ENCODE data around the gene ADGRF1. TPM values are rescaled to one million over a fixed set of nuclear protein-coding genes. Genes with fewer than 3 reads are reported as not detected.

Gene ADGRF1
- polyA plus RNA-seq, 1 of the 3 experiments (the other 2 are of a cell fraction) = not detected

DNA sequence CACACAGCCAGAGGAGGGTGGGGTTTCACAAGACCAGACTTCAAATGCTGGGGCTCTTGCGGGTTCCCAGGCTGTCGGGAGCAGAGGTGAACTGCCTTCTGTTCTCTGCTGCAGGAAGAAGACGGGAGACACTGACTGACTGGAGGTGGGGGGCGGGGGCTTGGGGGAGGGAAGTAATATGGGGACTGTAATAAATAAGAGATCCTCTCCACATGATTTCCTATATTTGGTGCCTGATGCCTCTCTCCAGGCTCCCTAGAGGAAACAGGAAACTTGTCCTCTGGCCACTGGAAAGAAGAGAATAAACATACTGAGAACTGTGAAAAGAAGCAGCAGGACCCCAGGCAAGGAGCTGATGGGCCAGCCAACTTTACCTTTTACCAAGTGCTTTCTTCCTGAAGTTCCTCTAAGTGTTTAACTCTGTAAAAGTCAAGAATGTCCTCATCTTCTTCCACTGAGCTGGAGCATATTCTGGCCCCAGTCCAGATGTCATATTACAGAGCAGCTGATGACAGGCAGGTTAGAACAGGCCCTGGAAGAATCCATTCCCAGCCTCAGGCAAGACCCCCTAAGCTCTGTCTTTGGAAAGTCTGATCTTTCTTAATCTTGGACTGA, 87.2 kb downstream of the ADGRF1 start (continued):
- TF ChIP-seq RAD21 (IDR thresholded peaks at IDR 0.05; ENCODE audit: low read length) (no peak), FOSL2 (IDR thresholded peaks at IDR 0.05; ENCODE audit: borderline replicate concordance, low read depth) (no peak), POLR2AphosphoS5 (IDR thresholded peaks at IDR 0.05; ENCODE audit: low read depth, low read length) (no peak)
- TF ChIP-seq, protein P1, sequence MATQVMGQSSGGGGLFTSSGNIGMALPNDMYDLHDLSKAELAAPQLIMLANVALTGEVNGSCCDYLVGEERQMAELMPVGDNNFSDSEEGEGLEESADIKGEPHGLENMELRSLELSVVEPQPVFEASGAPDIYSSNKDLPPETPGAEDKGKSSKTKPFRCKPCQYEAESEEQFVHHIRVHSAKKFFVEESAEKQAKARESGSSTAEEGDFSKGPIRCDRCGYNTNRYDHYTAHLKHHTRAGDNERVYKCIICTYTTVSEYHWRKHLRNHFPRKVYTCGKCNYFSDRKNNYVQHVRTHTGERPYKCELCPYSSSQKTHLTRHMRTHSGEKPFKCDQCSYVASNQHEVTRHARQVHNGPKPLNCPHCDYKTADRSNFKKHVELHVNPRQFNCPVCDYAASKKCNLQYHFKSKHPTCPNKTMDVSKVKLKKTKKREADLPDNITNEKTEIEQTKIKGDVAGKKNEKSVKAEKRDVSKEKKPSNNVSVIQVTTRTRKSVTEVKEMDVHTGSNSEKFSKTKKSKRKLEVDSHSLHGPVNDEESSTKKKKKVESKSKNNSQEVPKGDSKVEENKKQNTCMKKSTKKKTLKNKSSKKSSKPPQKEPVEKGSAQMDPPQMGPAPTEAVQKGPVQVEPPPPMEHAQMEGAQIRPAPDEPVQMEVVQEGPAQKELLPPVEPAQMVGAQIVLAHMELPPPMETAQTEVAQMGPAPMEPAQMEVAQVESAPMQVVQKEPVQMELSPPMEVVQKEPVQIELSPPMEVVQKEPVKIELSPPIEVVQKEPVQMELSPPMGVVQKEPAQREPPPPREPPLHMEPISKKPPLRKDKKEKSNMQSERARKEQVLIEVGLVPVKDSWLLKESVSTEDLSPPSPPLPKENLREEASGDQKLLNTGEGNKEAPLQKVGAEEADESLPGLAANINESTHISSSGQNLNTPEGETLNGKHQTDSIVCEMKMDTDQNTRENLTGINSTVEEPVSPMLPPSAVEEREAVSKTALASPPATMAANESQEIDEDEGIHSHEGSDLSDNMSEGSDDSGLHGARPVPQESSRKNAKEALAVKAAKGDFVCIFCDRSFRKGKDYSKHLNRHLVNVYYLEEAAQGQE (IDR thresholded peaks at IDR 0.05; ENCODE audit: low read depth, low read length) = no peak

DNA sequence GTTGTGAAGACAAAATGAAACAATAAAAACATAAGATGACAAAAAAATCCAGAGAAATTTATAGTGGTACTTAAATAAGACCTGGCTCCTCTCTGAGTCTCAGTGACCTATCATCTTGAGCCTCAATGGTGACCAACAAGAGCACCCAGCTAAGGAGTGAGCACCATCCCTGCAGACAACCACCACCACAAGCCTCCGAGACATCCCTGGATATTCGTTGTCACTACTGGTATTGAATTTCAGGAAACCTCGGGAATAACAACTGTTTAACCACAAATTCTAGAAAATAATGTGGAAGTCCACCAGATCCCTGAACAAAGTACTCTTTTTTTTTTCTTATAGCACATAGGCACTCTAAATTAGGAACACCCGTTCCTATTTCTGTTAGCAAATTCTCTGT, 88.2 kb downstream of the ADGRF1 start:
- ChIA-PET CTCF (no interaction called here), POLR2A (no interaction called here)
- Histone ChIP-seq H3K9me3 (no peaks in the 10 kb centered on the region), H2AFZ (ENCODE audit: low read depth) (no peak overlapping the region), H3K4me1 (ENCODE audit: control insufficient read depth in 1 of 2, insufficient read depth in 2 of 2, low read depth in 1 of 2, low read length in 1 of 2) (peaks cover 0 to 2% of the 10 kb centered on the region in 2 experiments; a peak in 1 of 4 replicates), H3K4me2 (no peak overlapping the region), H3K9ac (no peak overlapping the region), H3K79me2 (ENCODE audit: insufficient read depth) (no peaks in the 10 kb centered on the region), H3K9me2 (no peaks in the 10 kb centered on the region), H3K27me3 (ENCODE audit: insufficient read depth) (peaks cover 31% of the 10 kb centered on the region), H3K36me3 (replicated peaks in 1 of 2; ENCODE audit: control insufficient read depth in 1 of 2, insufficient read depth in 2 of 2, low read length in 1 of 2) (no peaks in the 10 kb centered on the region), H3F3A (replicated peaks; ENCODE audit: insufficient read depth) (no peaks in the 10 kb centered on the region), H3K4me3 (ENCODE audit: low read depth in 2 of 2, low read length in 1 of 2) (no peak overlapping the region), H3K27ac (ENCODE audit: low read depth in 2 of 2, low read length in 1 of 2) (no peak overlapping the region), H4K20me1 (ENCODE audit: insufficient read depth) (no peaks in the 10 kb centered on the region)
- DNase-seq = no peak
- 3% methylated on average over 4 of the region's 4 CpGs for WGBS (ENCODE audit: low lambda C conversion rate)
- TF ChIP-seq TAF1 (IDR thresholded peaks at IDR 0.05; ENCODE audit: borderline replicate concordance, low read depth, low read length) (no peak), JUND (IDR thresholded peaks at IDR 0.05) (no peak), TEAD4 (IDR thresholded peaks at IDR 0.05; ENCODE audit: borderline replicate concordance, insufficient read depth) (no peak), RFX5 (IDR thresholded peaks at IDR 0.05; ENCODE audit: low read length) (no peak), MXI1 (IDR thresholded peaks at IDR 0.05; ENCODE audit: low read depth, low read length) (no peak), CHD2 (IDR thresholded peaks at IDR 0.05; ENCODE audit: low read length, partially characterized antibody) (no peak), FOXJ3 (CRISPR knock-in tag; IDR thresholded peaks at IDR 0.05) (no peak), EZH2phosphoT487 (IDR thresholded peaks at IDR 0.05; ENCODE audit: borderline replicate concordance, low read depth) (no peak), RCOR1 (IDR thresholded peaks at IDR 0.05; ENCODE audit: low read length) (no peak), EP300 (IDR thresholded peaks at IDR 0.05; ENCODE audit: borderline replicate concordance in 1 of 2, low read depth in 1 of 2, low read length in 1 of 2) (no peak), NRF1 (IDR thresholded peaks at IDR 0.05; ENCODE audit: low read depth, low read length) (no peak), NFIC (IDR thresholded peaks at IDR 0.05; ENCODE audit: borderline replicate concordance) (no peak), TCF12 (IDR thresholded peaks at IDR 0.05) (no peak), FOXM1 (IDR thresholded peaks at IDR 0.05; ENCODE audit: low read depth) (no peak), MEF2A (IDR thresholded peaks at IDR 0.05; ENCODE audit: borderline replicate concordance, low read depth) (no peak)
- TF ChIP-seq, protein P2, sequence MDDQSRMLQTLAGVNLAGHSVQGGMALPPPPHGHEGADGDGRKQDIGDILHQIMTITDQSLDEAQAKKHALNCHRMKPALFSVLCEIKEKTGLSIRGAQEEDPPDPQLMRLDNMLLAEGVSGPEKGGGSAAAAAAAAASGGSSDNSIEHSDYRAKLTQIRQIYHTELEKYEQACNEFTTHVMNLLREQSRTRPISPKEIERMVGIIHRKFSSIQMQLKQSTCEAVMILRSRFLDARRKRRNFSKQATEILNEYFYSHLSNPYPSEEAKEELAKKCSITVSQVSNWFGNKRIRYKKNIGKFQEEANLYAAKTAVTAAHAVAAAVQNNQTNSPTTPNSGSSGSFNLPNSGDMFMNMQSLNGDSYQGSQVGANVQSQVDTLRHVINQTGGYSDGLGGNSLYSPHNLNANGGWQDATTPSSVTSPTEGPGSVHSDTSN (IDR thresholded peaks at IDR 0.05) = no peak
- TF ChIP-seq, protein P3, sequence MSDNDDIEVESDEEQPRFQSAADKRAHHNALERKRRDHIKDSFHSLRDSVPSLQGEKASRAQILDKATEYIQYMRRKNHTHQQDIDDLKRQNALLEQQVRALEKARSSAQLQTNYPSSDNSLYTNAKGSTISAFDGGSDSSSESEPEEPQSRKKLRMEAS (IDR thresholded peaks at IDR 0.05; ENCODE audit: low read depth) = no peak
- TF ChIP-seq, protein P4, sequence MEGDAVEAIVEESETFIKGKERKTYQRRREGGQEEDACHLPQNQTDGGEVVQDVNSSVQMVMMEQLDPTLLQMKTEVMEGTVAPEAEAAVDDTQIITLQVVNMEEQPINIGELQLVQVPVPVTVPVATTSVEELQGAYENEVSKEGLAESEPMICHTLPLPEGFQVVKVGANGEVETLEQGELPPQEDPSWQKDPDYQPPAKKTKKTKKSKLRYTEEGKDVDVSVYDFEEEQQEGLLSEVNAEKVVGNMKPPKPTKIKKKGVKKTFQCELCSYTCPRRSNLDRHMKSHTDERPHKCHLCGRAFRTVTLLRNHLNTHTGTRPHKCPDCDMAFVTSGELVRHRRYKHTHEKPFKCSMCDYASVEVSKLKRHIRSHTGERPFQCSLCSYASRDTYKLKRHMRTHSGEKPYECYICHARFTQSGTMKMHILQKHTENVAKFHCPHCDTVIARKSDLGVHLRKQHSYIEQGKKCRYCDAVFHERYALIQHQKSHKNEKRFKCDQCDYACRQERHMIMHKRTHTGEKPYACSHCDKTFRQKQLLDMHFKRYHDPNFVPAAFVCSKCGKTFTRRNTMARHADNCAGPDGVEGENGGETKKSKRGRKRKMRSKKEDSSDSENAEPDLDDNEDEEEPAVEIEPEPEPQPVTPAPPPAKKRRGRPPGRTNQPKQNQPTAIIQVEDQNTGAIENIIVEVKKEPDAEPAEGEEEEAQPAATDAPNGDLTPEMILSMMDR (IDR thresholded peaks at IDR 0.05) = no peak
- TF ChIP-seq, protein P1 (IDR thresholded peaks at IDR 0.05; ENCODE audit: low read depth, low read length) = no peak
